Heart left ventricle (tissue), 16 donors: Measurements from ENCODE around the gene CRYBG1. TPM values are rescaled to one million over a fixed set of nuclear protein-coding genes. Genes with fewer than 3 reads are reported as not detected.

ENCODE experiments used
- ATAC-seq, 4 donors: fragments of 200-7000 bp; cut with Tn5 transposase; one replicate each; pipeline ENCODE4 v1.9.1; 2020 to 2022; ENCODE audit warnings: moderate library complexity in 4 of 4, mild to moderate bottlenecking in 3 of 4, moderate number of reproducible peaks in 1 of 4
- DNase-seq, 5 donors: peaks; one replicate each; pipeline ENCODE4 v3.0.0-alpha.2; 2020
- H3K27ac ChIP-seq, 12 donors: fragments of 200-600 bp; sonication (generic) in 4 of 12; one replicate each; pipeline versions ENCODE4 v1.5.0 to v1.8.0; 2016 to 2022; ENCODE audit warnings: mild to moderate bottlenecking in 2 of 12
- H3K27me3 ChIP-seq, 9 donors: fragments of 200-600 bp; sonication (generic) in 2 of 9; one replicate each; pipeline versions ENCODE4 v1.5.1 to v1.8.0; 2016 to 2022; ENCODE audit warnings: mild to moderate bottlenecking in 3 of 9
- H3K36me3 ChIP-seq, 9 donors: fragments of 200-600 bp; sonication (generic) in 2 of 9; one replicate each; pipeline versions ENCODE4 v1.5.0 to v1.8.0; 2018 to 2022; ENCODE audit warnings: mild to moderate bottlenecking in 2 of 9
- H3K4me1 ChIP-seq, 12 donors: fragments of 200-600 bp; sonication (generic) in 4 of 12; one replicate each; pipeline versions ENCODE4 v1.5.0 to v1.8.0; 2016 to 2022; ENCODE audit warnings: mild to moderate bottlenecking in 3 of 12
- H3K4me3 ChIP-seq, 12 donors: fragments of 200-600 bp; sonication (generic) in 4 of 12; one replicate each; pipeline versions ENCODE4 v1.5.0 to v1.8.0; 2017 to 2022; ENCODE audit warnings: mild to moderate bottlenecking in 9 of 12, moderate library complexity in 4 of 12
- H3K9me3 ChIP-seq, 12 donors: fragments of 200-600 bp; sonication (generic) in 4 of 12; one replicate each; pipeline versions ENCODE4 v1.5.0 to v1.8.0; 2016 to 2022; ENCODE audit warnings: mild to moderate bottlenecking in 1 of 12
- POLR2A ChIP-seq, 2 donors: fragments of 450-650 bp; IDR thresholded peaks; one replicate each; pipeline ENCODE4 v1.6.1; 2017; ENCODE audit warnings: antibody characterized with exemption in 2 of 2, mild to moderate bottlenecking in 2 of 2, moderate library complexity in 2 of 2
- WGBS, 4 donors: extraction: QIAGEN DNeasy Blood & Tissue Kit in 2 of 4; methylation state at CpG; one replicate each; pipeline versions ENCODE4 v1.1.5 to v1.1.7; 2013 to 2018; 5-methylcytosine and 5-hydroxymethylcytosine counted together
- intact Hi-C, 10 donors: fragments of 100-400 bp; cut with DNase I; formaldehyde crosslinking; loops; one replicate each; pipeline versions ENCODE4 v1.11.1 to v1.14.2; 2022
- polyA plus RNA-seq, 2 donors: library from polyadenylated mRNA; stranded (reverse); fragments of 200-250 nt; gene quantifications; one replicate each; pipeline ENCODE4 v1.2.3, GENCODE V29; 2013
- total RNA-seq, 9 donors: library from RNA; depleted of rRNA in 2 of 9; stranded (reverse); fragments of >200 nt in 2 of 9; fragmentation: NEBNext Ultra II Directional in 3 of 9; extraction: Animal tissue kit (Norgen Biotek cat#: 25700) in 3 of 9; gene quantifications; one replicate each; pipeline versions ENCODE4 v1.1.0 to v1.2.4, GENCODE V29; 2016 to 2023
- TF ChIP-seq, protein P1 (sequence below), 12 donors: fragments of 200-600 bp; sonication (generic) in 4 of 12; IDR thresholded peaks; one replicate each; pipeline versions ENCODE4 v1.5.0 to v1.8.0; 2018 to 2022; ENCODE audit warnings: antibody characterized with exemption in 12 of 12, mild to moderate bottlenecking in 5 of 12
- donor health status: ischemic (EF 13 %, LVEDD 7.1; RV severe dilation, severe dysfunction).
- donor health status: healthy with polysubstance abuse.
- donor health status: DM: no; HTN: yes; CAD: no.
- donor health status: DM: no; HTN: no; CAD: no.
- donor health status: ischemic (EF 25% LVEDD 6.9; RV normal size, moderate dysfunction).
- donor health status: ischemic (EF 25% LVEDD 5.7; RV mildly dilated, moderate dysfunction).
- donor health status: healthy.
- donor health status: DM: yes; HTN: yes; CAD: no.
- donor health status: ischemic (EF 35%, LVEDD 5.7; RV mildly dilated, moderate dysfunction).
- donor health status: nonischemic (EF 11% LVEDD 7.7; RV severe dilation, severe dysfunction).
- donor health status: DM: yes; HTN: yes; CAD: no.
- donor health status: PGD.
- donor health status: ischemic (EF 29% LVEDD 5.4; RV normal size, mild dysfunction).
- donor health status: nonischemic (EF 23%, LVEDD 6.1; RV moderate dilation, normal function).

The CRYBG1 gene
- total and polyA plus RNA-seq, 11 donors, result 0.42 to 17.7 (median 1.5) TPM

DNA sequence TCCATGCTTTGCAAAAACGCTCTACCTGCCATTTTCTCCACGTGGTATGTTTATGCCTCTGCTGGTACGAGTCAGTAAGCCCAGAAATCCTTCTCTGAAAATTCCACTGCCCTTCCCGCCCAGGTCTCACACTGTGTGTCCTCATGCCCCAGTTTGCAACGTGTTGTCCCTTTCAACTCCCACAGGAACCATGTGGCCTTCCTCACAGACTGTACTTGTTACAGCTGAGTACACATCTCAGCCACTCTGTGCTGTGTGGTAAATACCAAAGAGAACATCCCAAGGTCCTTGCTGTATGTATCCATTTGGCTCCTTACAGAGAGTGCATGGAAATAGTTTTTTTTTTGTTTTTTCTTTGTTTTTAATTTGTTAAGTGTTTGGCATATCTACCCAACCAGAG lies 211.9 kb downstream of the CRYBG1 start:
- Histone ChIP-seq H3K4me3 (no peak overlapping the region), H3K4me1 (peaks cover 0 to 10% (median 0%) of the 10 kb centered on the region in 12 donors), H3K36me3 (peaks cover 0 to 60% (median 39%) of the 10 kb centered on the region in 9 donors), H3K27me3 (no peaks in the 10 kb centered on the region), H3K27ac (no peak overlapping the region), H3K9me3 (no peaks in the 10 kb centered on the region)
- no peak for ATAC-seq
- no peak for DNase-seq
- TF ChIP-seq, protein P1, sequence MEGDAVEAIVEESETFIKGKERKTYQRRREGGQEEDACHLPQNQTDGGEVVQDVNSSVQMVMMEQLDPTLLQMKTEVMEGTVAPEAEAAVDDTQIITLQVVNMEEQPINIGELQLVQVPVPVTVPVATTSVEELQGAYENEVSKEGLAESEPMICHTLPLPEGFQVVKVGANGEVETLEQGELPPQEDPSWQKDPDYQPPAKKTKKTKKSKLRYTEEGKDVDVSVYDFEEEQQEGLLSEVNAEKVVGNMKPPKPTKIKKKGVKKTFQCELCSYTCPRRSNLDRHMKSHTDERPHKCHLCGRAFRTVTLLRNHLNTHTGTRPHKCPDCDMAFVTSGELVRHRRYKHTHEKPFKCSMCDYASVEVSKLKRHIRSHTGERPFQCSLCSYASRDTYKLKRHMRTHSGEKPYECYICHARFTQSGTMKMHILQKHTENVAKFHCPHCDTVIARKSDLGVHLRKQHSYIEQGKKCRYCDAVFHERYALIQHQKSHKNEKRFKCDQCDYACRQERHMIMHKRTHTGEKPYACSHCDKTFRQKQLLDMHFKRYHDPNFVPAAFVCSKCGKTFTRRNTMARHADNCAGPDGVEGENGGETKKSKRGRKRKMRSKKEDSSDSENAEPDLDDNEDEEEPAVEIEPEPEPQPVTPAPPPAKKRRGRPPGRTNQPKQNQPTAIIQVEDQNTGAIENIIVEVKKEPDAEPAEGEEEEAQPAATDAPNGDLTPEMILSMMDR (IDR thresholded peaks at IDR 0.05), result no peak
- TF ChIP-seq POLR2A (IDR thresholded peaks at IDR 0.05), result no peak
- WGBS, 4 donors, result 70 to 89% (median 84%) methylated on average over 5 of the region's 5 CpGs
- intact Hi-C loops, result no loop called here

DNA sequence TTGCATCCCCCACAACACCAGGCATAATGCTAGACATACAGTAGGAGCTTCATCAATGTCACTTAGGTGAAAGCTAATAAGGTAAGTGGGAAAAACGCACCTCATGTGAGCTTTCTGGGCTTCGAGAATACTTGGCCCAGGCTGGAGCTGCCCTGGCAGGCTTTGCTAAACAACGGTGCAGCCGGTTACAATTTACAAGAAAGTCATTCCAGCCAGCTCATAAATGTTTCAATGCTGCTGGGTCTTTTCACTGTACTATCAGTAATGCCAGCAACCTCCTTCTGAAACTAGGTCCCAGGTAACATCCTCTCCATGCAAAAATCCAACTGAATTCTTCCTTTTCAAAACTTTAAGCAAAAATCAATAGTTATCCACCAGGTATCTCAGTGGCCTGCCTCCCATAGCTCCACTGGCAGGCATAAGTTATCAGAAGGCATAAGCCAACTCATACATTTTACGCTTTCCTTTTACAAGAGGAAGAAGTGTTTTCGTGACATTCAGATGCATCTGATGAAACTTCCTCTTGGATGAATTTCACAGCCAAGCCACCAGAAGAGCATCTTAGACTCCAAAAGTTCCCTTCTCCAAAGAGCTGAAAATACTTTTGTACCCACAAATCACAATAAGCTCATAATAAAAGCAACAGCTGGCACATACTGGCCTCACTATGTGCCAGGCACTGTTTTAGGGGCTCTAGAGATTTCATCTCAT lies 212.5 kb downstream of the CRYBG1 start:
- WGBS, 4 donors, result 90 to 96% (median 94%) methylated on average over 6 of the region's 6 CpGs
- Histone ChIP-seq H3K27ac (peak overlapping the region in 1 of 12 donors; percentile 53), H3K4me1 (peaks cover 0 to 10% (median 0%) of the 10 kb centered on the region in 12 donors), H3K9me3 (no peaks in the 10 kb centered on the region), H3K4me3 (no peak overlapping the region), H3K27me3 (no peaks in the 10 kb centered on the region), H3K36me3 (peaks cover 0 to 66% (median 37%) of the 10 kb centered on the region in 9 donors)
- ATAC-seq (no peak), DNase-seq (no peak)
- TF ChIP-seq, protein P1 (IDR thresholded peaks at IDR 0.05), result no peak
- TF ChIP-seq POLR2A (IDR thresholded peaks at IDR 0.05), result no peak
- intact Hi-C loops, result no loop called here

DNA sequence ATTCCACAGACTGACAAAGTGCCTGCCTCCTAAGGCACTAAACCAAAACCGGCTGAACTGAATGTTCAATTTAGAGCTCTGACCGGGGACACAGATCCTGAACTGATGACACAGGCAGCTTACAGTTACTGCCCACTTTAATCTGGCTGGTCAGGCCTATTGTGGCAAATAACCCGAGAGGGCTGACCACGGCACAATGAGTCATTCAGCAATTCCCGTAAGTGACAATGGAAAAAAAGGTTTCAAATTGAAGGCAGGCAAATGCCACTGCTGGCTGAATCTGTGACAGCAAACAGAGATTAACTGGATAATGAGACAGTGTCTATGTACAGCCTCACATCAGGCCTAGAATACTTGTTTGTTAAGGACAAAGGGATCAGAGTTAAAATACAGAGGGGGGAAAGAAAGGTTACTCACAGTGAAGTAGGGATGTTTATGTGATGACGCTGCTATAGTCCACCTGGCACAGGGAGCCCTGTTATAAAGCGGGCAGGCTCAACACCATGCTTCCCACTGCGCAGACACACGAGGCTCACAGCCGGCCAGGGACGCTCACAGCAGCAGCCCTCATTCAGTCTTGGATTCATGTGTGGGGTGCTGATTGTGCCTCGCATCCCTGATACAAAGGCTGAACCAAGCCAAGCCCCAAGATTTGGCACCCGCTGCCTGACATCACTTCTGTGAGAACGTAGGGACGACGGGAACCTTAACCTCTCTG lies 214.4 kb downstream of the CRYBG1 start:
- no peaks in the 10 kb centered on the region for H3K27me3 ChIP-seq
- ATAC-seq (peak in 1 of 4 donors; percentile 41), DNase-seq (no peak)
- H3K4me1 ChIP-seq, result peaks cover 0 to 10% (median 0%) of the 10 kb centered on the region in 12 donors
- TF ChIP-seq, protein P1 (IDR thresholded peaks at IDR 0.05), result no peak
- TF ChIP-seq POLR2A (IDR thresholded peaks at IDR 0.05), result no peak
- intact Hi-C loops, result no loop called here
- peak overlapping the region in 1 of 12 donors; percentile 21 for H3K27ac ChIP-seq
- no peaks in the 10 kb centered on the region for H3K9me3 ChIP-seq
- no peak overlapping the region for H3K4me3 ChIP-seq
- H3K36me3 ChIP-seq, result peaks cover 0 to 68% (median 31%) of the 10 kb centered on the region in 9 donors
- WGBS, 4 donors, result 86 to 92% (median 90%) methylated on average over 16 of the region's 16 CpGs

DNA sequence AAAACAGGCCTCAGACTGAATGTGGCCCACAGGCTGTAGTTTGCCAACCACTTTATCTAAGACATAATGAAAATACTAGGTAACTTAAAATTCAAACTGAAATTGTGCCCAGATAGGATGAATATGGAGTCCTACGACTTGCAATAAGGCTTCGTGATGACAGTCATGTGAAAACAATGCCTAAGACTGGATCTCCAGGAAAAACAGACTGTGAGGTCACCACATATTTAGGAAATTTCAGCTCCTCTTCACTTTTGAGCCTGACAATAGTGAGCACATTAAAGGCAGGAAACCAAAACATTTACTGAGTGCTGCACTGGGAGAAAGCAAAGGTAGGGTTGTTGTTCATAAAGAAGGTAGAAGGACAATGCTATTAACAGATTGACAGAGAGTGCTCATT lies 218.8 kb downstream of the CRYBG1 start:
- H3K27me3 ChIP-seq, result no peaks in the 10 kb centered on the region
- intact Hi-C loops, result no loop called here
- ATAC-seq (no peak), DNase-seq (no peak)
- H3K9me3 ChIP-seq, result no peaks in the 10 kb centered on the region
- H3K4me3 ChIP-seq, result no peak overlapping the region
- WGBS, 4 donors, result 77 to 93% (median 86%) methylated on average over 2 of the region's 2 CpGs
- H3K4me1 ChIP-seq, result peaks cover 0 to 5% (median 0%) of the 10 kb centered on the region in 12 donors
- H3K27ac ChIP-seq, result no peak overlapping the region
- TF ChIP-seq, protein P1 (IDR thresholded peaks at IDR 0.05), result no peak
- no peak for TF ChIP-seq POLR2A (IDR thresholded peaks at IDR 0.05)
- peaks cover 0 to 80% (median 29%) of the 10 kb centered on the region in 9 donors for H3K36me3 ChIP-seq
